Stimulated activated CD8-positive, alpha-beta memory T cell treated with anti-CD3 and anti-CD28 coated beads, Interleukin-15, amount 100 ng/mL, for 48 hours (primary cell): ENCODE data around the gene ATXN7L2.
A peak's percentile ranks its signal among the peaks of the same experiment; 100 is the strongest.
"Not testable (repeated sequence)": the region's sequence is repeated elsewhere in the genome, so short reads cannot be mapped to it uniquely, and the experiment has no call there.

Experiments
- DNase-seq, 2 donors: peaks; one replicate each; pipeline ENCODE4 v3.0.0-alpha.2; 2020; ENCODE audit warnings: low read depth in 2 of 2

Gene ATXN7L2

GRCh38 chr1:109483672-109484518 is at the start of gene ATXN7L2:
Gene ATXN7L2 (plus strand): TSS chr1:109483905. CDS start chr1:109483954, 49 bp downstream.
- peak; percentile 89 to 91 for DNase-seq

- DNase-seq: no peak
Observed at GRCh38 chr1:109434484-109434883, 49.2 kb upstream of the ATXN7L2 start.

- no peak for DNase-seq
Observed at GRCh38 chr1:109438798-109439297, 44.9 kb upstream of the ATXN7L2 start.

- DNase-seq: no peak
Observed at GRCh38 chr1:109441069-109441468, 42.6 kb upstream of the ATXN7L2 start.

- no peak for DNase-seq
Observed at GRCh38 chr1:109443476-109443875, 40.2 kb upstream of the ATXN7L2 start.

GRCh38 chr1:109444346-109444745 is 39.4 kb upstream of the ATXN7L2 start:
- no peak for DNase-seq

- DNase-seq: not testable (repeated sequence)
Observed at GRCh38 chr1:109445949-109446695, 37.6 kb upstream of the ATXN7L2 start.

- DNase-seq: no peak
Observed at GRCh38 chr1:109447524-109447923, 36.2 kb upstream of the ATXN7L2 start.

GRCh38 chr1:109454497-109455133 is 29.1 kb upstream of the ATXN7L2 start:
- no peak for DNase-seq

- no peak for DNase-seq
Observed at GRCh38 chr1:109457819-109458218, 25.9 kb upstream of the ATXN7L2 start.

GRCh38 chr1:109466125-109466451 is 17.6 kb upstream of the ATXN7L2 start:
- DNase-seq: no peak

GRCh38 chr1:109466452-109467300 is 17.0 kb upstream of the ATXN7L2 start, which contains the start of gene SYPL2:
Gene SYPL2 (plus strand): TSS chr1:109466546. CDS start chr1:109466844, 298 bp downstream.
- DNase-seq: no peak

- DNase-seq: no peak
Observed at GRCh38 chr1:109467301-109467777, 16.4 kb upstream of the ATXN7L2 start.

GRCh38 chr1:109468061-109468460 is 15.6 kb upstream of the ATXN7L2 start:
- DNase-seq: no peak

GRCh38 chr1:109468903-109469302 is 14.8 kb upstream of the ATXN7L2 start:
- DNase-seq: no peak

GRCh38 chr1:109470245-109470644 is 13.5 kb upstream of the ATXN7L2 start:
- DNase-seq: no peak

- no peak for DNase-seq
Observed at GRCh38 chr1:109472779-109473178, 10.9 kb upstream of the ATXN7L2 start.

- DNase-seq: not testable (repeated sequence)
Observed at GRCh38 chr1:109473284-109474057, 10.2 kb upstream of the ATXN7L2 start.

GRCh38 chr1:109474697-109475096 is 9.0 kb upstream of the ATXN7L2 start:
- no peak for DNase-seq

GRCh38 chr1:109475261-109475660 is 8.4 kb upstream of the ATXN7L2 start:
- no peak for DNase-seq
